HEK293 (cell line): ENCODE results near the gene GPR39.

Experiments
- BCL11B ChIP-seq: fragments of 450-650 bp; formaldehyde crosslinking; IDR thresholded peaks from 2 replicates; pipeline ENCODE4 v1.5.1; 2016; ENCODE audit warnings: low read depth, missing biosample characterization, missing genetic modification characterization
- KLF10 ChIP-seq: fragments of 450-650 bp; IDR thresholded peaks from 2 replicates; pipeline ENCODE4 v1.5.1; 2018; ENCODE audit warnings: missing biosample characterization, mild to moderate bottlenecking, missing genetic modification characterization
- PRDM10 ChIP-seq: fragments of 450-650 bp; formaldehyde crosslinking; IDR thresholded peaks from 2 replicates; pipeline ENCODE4 v1.5.1; 2016; ENCODE audit warnings: missing biosample characterization, missing genetic modification characterization
- YY2 ChIP-seq: fragments of 450-650 bp; formaldehyde crosslinking; IDR thresholded peaks from 2 replicates; pipeline ENCODE4 v1.5.1; 2016; ENCODE audit warnings: missing biosample characterization, missing genetic modification characterization
- ZBTB26 ChIP-seq: fragments of 450-650 bp; formaldehyde crosslinking; optimal IDR thresholded peaks from 2 replicates; pipeline ENCODE3; 2016; ENCODE audit warnings: missing biosample characterization, mild to moderate bottlenecking, missing genetic modification characterization
- ZBTB48 ChIP-seq: fragments of 450-650 bp; formaldehyde crosslinking; IDR thresholded peaks from 2 replicates; pipeline ENCODE4 v1.5.1; 2016; ENCODE audit warnings: missing biosample characterization, missing genetic modification characterization
- ZFP69B ChIP-seq: fragments of 450-650 bp; formaldehyde crosslinking; IDR thresholded peaks from 2 replicates; pipeline ENCODE4 v1.5.1; 2016; ENCODE audit warnings: missing biosample characterization, missing genetic modification characterization
- ZNF10 ChIP-seq: fragments of 450-650 bp; formaldehyde crosslinking; IDR thresholded peaks from 2 replicates; pipeline ENCODE4 v1.5.1; 2017; ENCODE audit warnings: missing biosample characterization, missing genetic modification characterization
- ZNF112 ChIP-seq: fragments of 450-650 bp; formaldehyde crosslinking; IDR thresholded peaks from 2 replicates; pipeline ENCODE4 v1.5.0; 2017; ENCODE audit warnings: missing biosample characterization, missing genetic modification characterization
- ZNF114 ChIP-seq: fragments of 450-650 bp; formaldehyde crosslinking; IDR thresholded peaks from 2 replicates; pipeline ENCODE4 v1.5.0; 2017; ENCODE audit warnings: missing biosample characterization, missing genetic modification characterization
- ZNF121 ChIP-seq: fragments of 450-650 bp; formaldehyde crosslinking; IDR thresholded peaks from 2 replicates; pipeline ENCODE4 v1.5.1; 2016; ENCODE audit warnings: missing biosample characterization, missing genetic modification characterization
- ZNF138 ChIP-seq: fragments of 450-650 bp; formaldehyde crosslinking; IDR thresholded peaks from 2 replicates; pipeline ENCODE4 v1.5.1; 2016; ENCODE audit warnings: missing biosample characterization, missing genetic modification characterization, borderline replicate concordance
- ZNF184 ChIP-seq: fragments of 450-650 bp; IDR thresholded peaks from 2 replicates; pipeline ENCODE4 v1.5.1; 2018; ENCODE audit warnings: missing biosample characterization, mild to moderate bottlenecking, missing genetic modification characterization
- ZNF2 ChIP-seq: fragments of 450-650 bp; formaldehyde crosslinking; IDR thresholded peaks from 2 replicates; pipeline ENCODE4 v1.5.1; 2016; ENCODE audit warnings: missing biosample characterization, missing genetic modification characterization
- ZNF214 ChIP-seq: fragments of 450-650 bp; formaldehyde crosslinking; IDR thresholded peaks from 2 replicates; pipeline ENCODE4 v1.5.1; 2017; ENCODE audit warnings: missing biosample characterization, mild to moderate bottlenecking, missing genetic modification characterization, borderline replicate concordance
- ZNF341 ChIP-seq: fragments of 450-650 bp; formaldehyde crosslinking; IDR thresholded peaks from 2 replicates; pipeline ENCODE4; 2016; ENCODE audit warnings: low read depth, missing biosample characterization, missing genetic modification characterization
- ZNF473 ChIP-seq: fragments of 450-650 bp; formaldehyde crosslinking; IDR thresholded peaks from 2 replicates; pipeline ENCODE4 v1.5.1; 2017; ENCODE audit warnings: missing biosample characterization, missing genetic modification characterization
- ZNF530 ChIP-seq: fragments of 450-650 bp; formaldehyde crosslinking; IDR thresholded peaks from 2 replicates; pipeline ENCODE4 v1.5.1; 2016; ENCODE audit warnings: low read depth, missing biosample characterization, missing genetic modification characterization
- ZNF548 ChIP-seq: fragments of 450-650 bp; formaldehyde crosslinking; IDR thresholded peaks from 2 replicates; pipeline ENCODE4 v1.5.1; 2016; ENCODE audit warnings: missing biosample characterization, missing genetic modification characterization
- ZNF549 ChIP-seq: fragments of 450-650 bp; IDR thresholded peaks from 2 replicates; pipeline ENCODE4 v1.5.1; 2018; ENCODE audit warnings: missing biosample characterization, missing genetic modification characterization, mild to moderate bottlenecking, inconsistent platforms, moderate library complexity
- ZNF621 ChIP-seq: fragments of 450-650 bp; formaldehyde crosslinking; IDR thresholded peaks from 2 replicates; pipeline ENCODE4 v1.5.1; 2017; ENCODE audit warnings: missing biosample characterization, missing genetic modification characterization
- ZNF645 ChIP-seq: fragments of 450-650 bp; formaldehyde crosslinking; IDR thresholded peaks from 2 replicates; pipeline ENCODE4; 2016; ENCODE audit warnings: missing biosample characterization, missing genetic modification characterization
- ZNF654 ChIP-seq: fragments of 450-650 bp; formaldehyde crosslinking; IDR thresholded peaks from 2 replicates; pipeline ENCODE4 v1.5.1; 2016; ENCODE audit warnings: low read depth, missing biosample characterization, missing genetic modification characterization
- ZNF785 ChIP-seq: fragments of 450-650 bp; formaldehyde crosslinking; IDR thresholded peaks from 2 replicates; pipeline ENCODE4 v1.5.1; 2016; ENCODE audit warnings: missing biosample characterization, missing genetic modification characterization
- ZNF837 ChIP-seq: fragments of 450-650 bp; formaldehyde crosslinking; IDR thresholded peaks from 2 replicates; pipeline ENCODE4 v1.5.1; 2016; ENCODE audit warnings: missing biosample characterization, missing genetic modification characterization
- ZSCAN23 ChIP-seq: fragments of 450-650 bp; formaldehyde crosslinking; IDR thresholded peaks from 2 replicates; pipeline ENCODE4 v1.5.1; 2016; ENCODE audit warnings: missing biosample characterization, missing genetic modification characterization
- TF ChIP-seq, protein P1 (sequence below): fragments of 450-650 bp; formaldehyde crosslinking; IDR thresholded peaks from 2 replicates; pipeline ENCODE4 v1.5.1; 2016; ENCODE audit warnings: missing biosample characterization, missing genetic modification characterization
- TF ChIP-seq, protein P2 (sequence below): fragments of 450-650 bp; IDR thresholded peaks from 2 replicates; pipeline ENCODE4 v1.5.1; 2018; ENCODE audit warnings: missing biosample characterization, missing genetic modification characterization
- TF ChIP-seq, protein P3 (sequence below): fragments of 450-650 bp; formaldehyde crosslinking; IDR thresholded peaks from 2 replicates; pipeline ENCODE4 v1.5.1; 2016; ENCODE audit warnings: missing biosample characterization, missing genetic modification characterization

Gene GPR39

GRCh38 chr2:132415915-132416722 lies 486 bp upstream of the GPR39 start (continued):
- TF ChIP-seq ZNF184 (tag by site-specific recombination) (no peak), ZNF645 (tag by site-specific recombination) (no peak), ZNF621 (tag by site-specific recombination) (no peak), ZNF654 (tag by site-specific recombination) (no peak), ZSCAN23 (tag by site-specific recombination) (no peak), ZNF341 (tag by site-specific recombination) (peak; percentile 55; the same call in 1 of the 2 replicates), ZNF2 (tag by site-specific recombination) (peak; percentile 16; the same call in 1 of the 2 replicates), ZNF837 (tag by site-specific recombination) (no peak), ZBTB26 (tag by site-specific recombination) (peak; percentile 19), ZNF530 (tag by site-specific recombination) (no peak), ZNF214 (tag by site-specific recombination) (no peak), ZNF114 (tag by site-specific recombination) (no peak), ZBTB48 (tag by site-specific recombination) (peak; percentile 44; the same call in 1 of the 2 replicates), ZNF10 (tag by site-specific recombination) (peak; percentile 51; the same call in 1 of the 2 replicates), YY2 (tag by site-specific recombination) (no peak), BCL11B (tag by site-specific recombination) (no peak), ZNF785 (no peak), ZNF549 (tag by site-specific recombination) (no peak), KLF10 (tag by site-specific recombination) (peak; percentile 83), ZNF548 (tag by site-specific recombination) (no peak), ZNF138 (tag by site-specific recombination) (no peak), ZFP69B (peak; percentile 14; the same call in 1 of the 2 replicates), PRDM10 (tag by site-specific recombination) (no peak), ZNF473 (tag by site-specific recombination) (no peak), ZNF112 (tag by site-specific recombination) (no peak), ZNF121 (tag by site-specific recombination) (no peak)
- TF ChIP-seq, protein P1, sequence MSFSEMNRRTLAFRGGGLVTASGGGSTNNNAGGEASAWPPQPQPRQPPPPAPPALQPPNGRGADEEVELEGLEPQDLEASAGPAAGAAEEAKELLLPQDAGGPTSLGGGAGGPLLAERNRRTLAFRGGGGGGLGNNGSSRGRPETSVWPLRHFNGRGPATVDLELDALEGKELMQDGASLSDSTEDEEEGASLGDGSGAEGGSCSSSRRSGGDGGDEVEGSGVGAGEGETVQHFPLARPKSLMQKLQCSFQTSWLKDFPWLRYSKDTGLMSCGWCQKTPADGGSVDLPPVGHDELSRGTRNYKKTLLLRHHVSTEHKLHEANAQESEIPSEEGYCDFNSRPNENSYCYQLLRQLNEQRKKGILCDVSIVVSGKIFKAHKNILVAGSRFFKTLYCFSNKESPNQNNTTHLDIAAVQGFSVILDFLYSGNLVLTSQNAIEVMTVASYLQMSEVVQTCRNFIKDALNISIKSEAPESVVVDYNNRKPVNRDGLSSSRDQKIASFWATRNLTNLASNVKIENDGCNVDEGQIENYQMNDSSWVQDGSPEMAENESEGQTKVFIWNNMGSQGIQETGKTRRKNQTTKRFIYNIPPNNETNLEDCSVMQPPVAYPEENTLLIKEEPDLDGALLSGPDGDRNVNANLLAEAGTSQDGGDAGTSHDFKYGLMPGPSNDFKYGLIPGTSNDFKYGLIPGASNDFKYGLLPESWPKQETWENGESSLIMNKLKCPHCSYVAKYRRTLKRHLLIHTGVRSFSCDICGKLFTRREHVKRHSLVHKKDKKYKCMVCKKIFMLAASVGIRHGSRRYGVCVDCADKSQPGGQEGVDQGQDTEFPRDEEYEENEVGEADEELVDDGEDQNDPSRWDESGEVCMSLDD (tag by site-specific recombination) = no peak; the same call in 1 of the 2 replicates
- TF ChIP-seq, protein P2, sequence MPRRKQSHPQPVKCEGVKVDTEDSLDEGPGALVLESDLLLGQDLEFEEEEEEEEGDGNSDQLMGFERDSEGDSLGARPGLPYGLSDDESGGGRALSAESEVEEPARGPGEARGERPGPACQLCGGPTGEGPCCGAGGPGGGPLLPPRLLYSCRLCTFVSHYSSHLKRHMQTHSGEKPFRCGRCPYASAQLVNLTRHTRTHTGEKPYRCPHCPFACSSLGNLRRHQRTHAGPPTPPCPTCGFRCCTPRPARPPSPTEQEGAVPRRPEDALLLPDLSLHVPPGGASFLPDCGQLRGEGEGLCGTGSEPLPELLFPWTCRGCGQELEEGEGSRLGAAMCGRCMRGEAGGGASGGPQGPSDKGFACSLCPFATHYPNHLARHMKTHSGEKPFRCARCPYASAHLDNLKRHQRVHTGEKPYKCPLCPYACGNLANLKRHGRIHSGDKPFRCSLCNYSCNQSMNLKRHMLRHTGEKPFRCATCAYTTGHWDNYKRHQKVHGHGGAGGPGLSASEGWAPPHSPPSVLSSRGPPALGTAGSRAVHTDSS (tag by site-specific recombination) = no peak
- TF ChIP-seq, protein P3, sequence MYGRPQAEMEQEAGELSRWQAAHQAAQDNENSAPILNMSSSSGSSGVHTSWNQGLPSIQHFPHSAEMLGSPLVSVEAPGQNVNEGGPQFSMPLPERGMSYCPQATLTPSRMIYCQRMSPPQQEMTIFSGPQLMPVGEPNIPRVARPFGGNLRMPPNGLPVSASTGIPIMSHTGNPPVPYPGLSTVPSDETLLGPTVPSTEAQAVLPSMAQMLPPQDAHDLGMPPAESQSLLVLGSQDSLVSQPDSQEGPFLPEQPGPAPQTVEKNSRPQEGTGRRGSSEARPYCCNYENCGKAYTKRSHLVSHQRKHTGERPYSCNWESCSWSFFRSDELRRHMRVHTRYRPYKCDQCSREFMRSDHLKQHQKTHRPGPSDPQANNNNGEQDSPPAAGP (tag by site-specific recombination) = no peak; the same call in 1 of the 2 replicates
